HG03469 (cell line): ENCODE results near the gene LIN28B.
"Not testable (repeated sequence)": the region's sequence is repeated elsewhere in the genome, so short reads cannot be mapped to it uniquely, and the experiment has no call there.

ENCODE experiments used
- ATAC-seq: cut with Tn5 transposase; IDR thresholded peaks from one replicate; pipeline ENCODE4 v1.9.1; 2021; ENCODE audit warnings: mild to moderate bottlenecking, moderate library complexity, moderate number of reproducible peaks; ENCODE audit not compliant: unreplicated experiment

The LIN28B gene

DNA sequence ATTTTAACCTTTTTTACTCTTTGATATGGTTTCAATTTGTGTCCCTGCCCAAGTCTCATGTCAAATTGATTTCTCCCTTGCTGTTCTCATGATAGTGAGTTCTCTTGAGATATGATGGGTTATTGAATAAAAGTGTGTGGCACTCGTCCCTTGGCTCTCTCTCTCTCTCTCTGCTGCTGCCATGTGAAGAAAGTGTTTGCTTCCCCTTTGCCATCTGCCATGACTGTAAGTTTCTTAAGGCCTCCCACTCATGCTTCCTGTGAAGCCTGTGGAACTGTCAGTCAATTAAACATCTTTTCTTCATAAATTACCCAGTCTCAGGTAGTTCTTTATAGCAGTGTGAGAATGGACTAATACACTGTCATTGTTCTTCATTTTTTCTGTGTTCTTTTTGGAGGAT lies 48.5 kb downstream of the LIN28B start:
- ATAC-seq, result no peak

DNA sequence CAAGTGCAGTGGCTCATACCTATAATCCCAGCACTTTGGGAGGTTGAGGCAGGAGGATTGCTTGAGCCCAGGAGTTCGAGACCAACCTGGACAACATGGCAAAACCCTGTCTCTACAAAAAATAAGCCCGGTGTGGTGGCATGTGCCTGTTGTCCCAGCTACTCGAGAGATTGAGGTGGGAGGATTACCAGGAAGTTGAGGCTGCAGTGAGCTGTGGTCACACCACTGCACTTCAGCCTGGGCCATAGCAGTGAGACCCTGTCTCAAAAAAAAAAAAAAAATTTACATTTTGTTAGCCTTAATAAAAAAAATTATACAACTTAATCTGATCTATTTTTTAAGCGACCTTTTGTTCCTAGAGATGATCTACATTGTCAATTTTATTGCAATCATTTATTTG lies 56.6 kb downstream of the LIN28B start:
- ATAC-seq, result not testable (repeated sequence)

- no peak for ATAC-seq
Measured at GRCh38 chr6:105014448-105014847, 57.5 kb downstream of the LIN28B start.

GRCh38 chr6:105014954-105015353 lies 58.0 kb downstream of the LIN28B start:
- no peak for ATAC-seq

GRCh38 chr6:105015482-105015881 lies 58.6 kb downstream of the LIN28B start:
- no peak for ATAC-seq

DNA sequence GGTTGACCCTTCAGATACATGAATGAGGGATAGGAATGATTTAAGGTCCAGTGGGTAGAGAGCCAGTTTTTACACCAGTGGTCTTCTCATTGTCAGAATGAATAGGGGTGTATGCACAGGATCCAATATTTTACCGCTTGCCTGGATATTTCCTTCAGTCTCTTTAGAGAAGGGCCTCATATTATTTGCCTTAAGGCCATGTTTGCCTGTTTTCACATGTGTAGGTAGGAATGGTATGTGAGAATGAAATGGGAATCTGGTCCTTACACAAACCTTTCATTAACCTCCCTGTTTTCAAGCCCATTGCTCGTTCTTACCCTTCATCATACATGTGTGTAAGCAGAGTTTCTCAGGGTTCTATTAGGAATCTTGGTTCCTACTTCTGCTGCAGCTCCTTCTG lies 62.4 kb downstream of the LIN28B start:
- no peak for ATAC-seq

DNA sequence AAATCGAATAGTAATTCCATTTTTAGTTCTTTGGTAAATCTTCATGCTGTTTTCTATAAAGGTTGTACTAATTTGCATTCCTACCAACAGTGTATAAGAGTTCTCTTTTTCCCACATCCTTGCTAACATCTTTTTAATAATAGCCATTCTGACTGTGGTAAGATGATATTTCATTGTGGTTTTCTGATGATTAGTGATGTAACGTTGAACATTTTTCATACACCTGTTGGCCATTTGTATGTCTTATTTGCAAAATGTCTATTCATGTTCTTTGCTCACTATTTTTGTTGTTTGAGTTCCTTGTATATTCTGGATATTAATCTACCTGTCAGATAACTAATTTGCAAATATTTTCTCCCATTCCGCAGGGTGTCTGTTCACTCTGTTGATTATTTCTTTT lies 64.5 kb downstream of the LIN28B start:
- no peak for ATAC-seq

- ATAC-seq, result no peak
Measured at GRCh38 chr6:105022416-105022815, 65.5 kb downstream of the LIN28B start.

- ATAC-seq, result no peak
Measured at GRCh38 chr6:105024803-105025202, 67.9 kb downstream of the LIN28B start.

DNA sequence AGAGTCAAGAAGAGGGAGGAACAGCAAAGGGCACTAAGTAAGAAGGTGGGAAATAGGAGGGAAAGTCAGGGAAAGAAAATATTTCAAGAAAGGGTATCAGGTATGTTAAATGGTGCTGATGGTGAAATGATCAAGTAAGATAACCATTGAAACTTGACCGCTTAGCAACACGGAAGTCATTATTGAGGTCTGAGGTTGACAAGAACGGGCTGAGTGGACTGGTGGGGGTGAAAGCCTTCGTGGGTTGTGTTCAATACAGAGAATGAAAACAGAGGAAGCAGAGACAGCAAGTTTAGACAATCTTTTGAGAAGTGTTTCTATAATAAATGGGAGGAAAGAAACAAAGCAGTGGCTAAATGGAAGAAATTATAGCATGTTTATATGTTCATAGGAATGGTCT lies 72.0 kb downstream of the LIN28B start:
- ATAC-seq, result no peak

GRCh38 chr6:105029581-105029980 lies 72.7 kb downstream of the LIN28B start:
- ATAC-seq, result no peak

DNA sequence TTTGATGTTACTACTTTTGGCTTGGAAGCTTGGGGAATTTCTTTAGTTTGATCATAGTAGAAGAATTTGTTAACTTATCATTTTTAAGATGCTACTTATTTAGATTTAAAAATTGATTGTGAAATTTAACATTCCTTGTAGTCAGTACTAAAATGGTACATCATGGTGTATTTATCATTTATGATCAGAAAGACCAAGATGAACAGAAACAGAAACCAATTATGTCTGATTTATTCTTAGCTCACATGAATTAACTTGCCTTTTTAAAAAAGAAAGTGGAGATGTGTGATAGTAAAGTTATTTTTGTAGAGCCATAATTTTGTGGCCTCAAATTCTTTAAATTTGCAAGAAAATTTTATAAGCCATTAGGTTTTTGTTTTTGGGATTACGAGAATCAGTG lies 77.6 kb downstream of the LIN28B start:
- no peak for ATAC-seq

GRCh38 chr6:105035299-105035698 lies 78.4 kb downstream of the LIN28B start:
- ATAC-seq, result no peak

- ATAC-seq, result no peak
Measured at GRCh38 chr6:105036351-105036750, 79.4 kb downstream of the LIN28B start.

GRCh38 chr6:105038259-105038658 lies 81.4 kb downstream of the LIN28B start:
- ATAC-seq, result no peak

- ATAC-seq, result no peak
Measured at GRCh38 chr6:105041880-105042279, 85.0 kb downstream of the LIN28B start.

- no peak for ATAC-seq
Measured at GRCh38 chr6:105042648-105043047, 85.7 kb downstream of the LIN28B start.

DNA sequence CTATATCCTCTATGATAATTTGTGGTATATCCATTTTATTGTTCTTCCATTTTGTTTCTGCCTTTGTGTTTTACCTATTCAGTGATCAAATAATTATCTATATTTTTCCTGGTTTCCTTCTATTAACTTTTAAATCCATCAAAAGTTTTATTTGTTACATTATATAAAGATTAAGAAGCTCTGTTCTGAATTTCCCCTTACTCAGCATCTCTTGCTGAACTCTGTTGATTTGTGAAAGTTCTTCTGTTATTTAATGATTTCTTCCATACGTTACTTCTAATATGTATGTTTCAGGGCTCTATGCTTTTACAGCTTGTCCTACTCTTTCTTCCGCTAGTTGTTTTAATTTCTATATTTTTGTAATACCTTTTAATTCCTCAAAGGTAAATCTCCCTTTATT lies 87.1 kb downstream of the LIN28B start:
- ATAC-seq, result no peak

GRCh38 chr6:105045526-105045925 lies 88.6 kb downstream of the LIN28B start:
- no peak for ATAC-seq

DNA sequence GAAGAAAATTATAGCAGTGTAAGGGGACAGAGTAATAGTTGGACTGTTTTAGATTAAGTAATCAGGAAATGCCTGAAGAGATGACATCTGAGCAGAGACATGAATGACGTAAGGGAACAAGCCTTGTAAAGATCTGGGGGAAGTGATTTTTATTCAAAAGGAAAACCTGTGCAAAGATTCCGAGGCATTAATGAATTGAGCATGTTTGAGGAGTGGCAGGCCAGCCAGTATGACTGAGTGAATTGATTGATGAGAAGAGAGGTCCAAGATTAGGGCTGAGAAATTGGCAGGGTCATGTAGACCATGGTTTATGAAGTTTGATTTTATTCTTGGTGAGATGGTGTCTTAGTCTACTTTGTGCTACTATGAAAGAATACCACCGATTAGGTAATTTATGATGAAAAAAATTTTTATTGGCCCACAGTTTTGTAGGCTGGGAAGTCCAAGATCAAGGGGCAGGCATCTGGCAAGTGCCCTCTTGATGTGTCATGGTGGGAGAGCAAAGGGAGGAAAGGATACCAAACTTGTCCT lies 95.1 kb downstream of the LIN28B start:
- no peak for ATAC-seq

- no peak for ATAC-seq
Measured at GRCh38 chr6:105056646-105057045, 99.7 kb downstream of the LIN28B start.

DNA sequence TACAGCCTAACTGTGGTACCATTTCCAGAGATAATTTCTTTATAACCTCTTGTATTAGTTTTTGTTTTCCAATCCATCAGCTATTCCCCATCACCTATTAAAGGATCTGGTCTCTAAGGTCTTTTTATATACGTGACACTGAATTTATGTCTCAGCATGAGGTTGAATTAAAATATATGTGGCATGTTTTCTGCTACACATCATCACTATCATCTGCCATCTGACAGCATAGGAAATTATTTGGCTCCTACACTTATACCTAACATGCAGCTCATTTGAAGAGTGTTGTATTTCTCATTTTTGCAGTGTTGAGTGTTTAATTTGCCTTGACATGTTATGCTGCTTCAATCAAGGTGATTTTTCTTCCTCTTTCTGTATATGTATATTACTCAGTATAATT lies 100.3 kb downstream of the LIN28B start:
- ATAC-seq, result no peak

- ATAC-seq, result no peak
Measured at GRCh38 chr6:105058316-105058715, 101.4 kb downstream of the LIN28B start.

DNA sequence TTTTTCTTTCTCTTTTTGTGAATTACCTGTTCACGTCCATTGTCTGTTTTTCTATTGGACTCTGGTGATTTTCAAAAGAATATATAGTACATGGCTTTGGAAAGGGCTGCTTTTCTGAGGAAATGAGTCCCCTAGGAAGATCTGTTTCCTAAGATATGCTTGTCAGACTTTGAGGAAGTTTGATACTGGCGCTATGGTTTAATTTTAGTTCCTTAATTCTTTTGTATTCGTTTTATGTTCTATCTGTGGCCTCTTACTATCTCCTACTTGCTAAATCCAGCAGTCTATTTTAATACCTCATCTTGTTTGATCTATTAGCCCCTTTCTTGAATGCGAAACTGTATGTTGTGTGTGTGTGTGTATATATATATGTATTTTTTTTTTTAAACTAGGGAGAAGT lies 101.9 kb downstream of the LIN28B start:
- no peak for ATAC-seq
